NCI-H146 treated with DMSO at 0.1 percent for 48 hours (cell line): Measurements from ENCODE around the gene DPYSL3.

ENCODE experiments used
- DNase-seq: peaks from one replicate; lab custom pipeline; 2025; ENCODE audit not compliant: unreplicated experiment; lab: John Stamatoyannopoulos, UW

DPYSL3 gene

DNA sequence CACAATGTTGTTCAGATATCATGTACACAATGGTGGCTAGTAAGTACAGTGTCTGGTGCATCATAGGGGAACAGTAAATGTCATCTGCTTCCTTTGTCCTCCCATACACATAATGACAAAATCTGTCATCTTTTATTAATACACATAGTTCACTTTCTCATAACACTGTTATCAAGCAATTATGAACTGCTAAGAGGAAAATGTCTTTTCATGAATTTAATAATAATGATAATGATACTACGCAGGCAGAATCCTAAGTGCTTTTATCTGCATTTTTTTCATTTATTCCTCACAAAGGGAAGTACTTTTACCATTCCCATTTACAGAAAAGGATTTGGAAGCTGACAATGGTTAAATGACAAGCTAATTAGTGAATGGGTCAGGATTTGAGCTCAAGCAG, 35.7 kb downstream of the DPYSL3 start:
- peak; percentile 10 for DNase-seq

DNA sequence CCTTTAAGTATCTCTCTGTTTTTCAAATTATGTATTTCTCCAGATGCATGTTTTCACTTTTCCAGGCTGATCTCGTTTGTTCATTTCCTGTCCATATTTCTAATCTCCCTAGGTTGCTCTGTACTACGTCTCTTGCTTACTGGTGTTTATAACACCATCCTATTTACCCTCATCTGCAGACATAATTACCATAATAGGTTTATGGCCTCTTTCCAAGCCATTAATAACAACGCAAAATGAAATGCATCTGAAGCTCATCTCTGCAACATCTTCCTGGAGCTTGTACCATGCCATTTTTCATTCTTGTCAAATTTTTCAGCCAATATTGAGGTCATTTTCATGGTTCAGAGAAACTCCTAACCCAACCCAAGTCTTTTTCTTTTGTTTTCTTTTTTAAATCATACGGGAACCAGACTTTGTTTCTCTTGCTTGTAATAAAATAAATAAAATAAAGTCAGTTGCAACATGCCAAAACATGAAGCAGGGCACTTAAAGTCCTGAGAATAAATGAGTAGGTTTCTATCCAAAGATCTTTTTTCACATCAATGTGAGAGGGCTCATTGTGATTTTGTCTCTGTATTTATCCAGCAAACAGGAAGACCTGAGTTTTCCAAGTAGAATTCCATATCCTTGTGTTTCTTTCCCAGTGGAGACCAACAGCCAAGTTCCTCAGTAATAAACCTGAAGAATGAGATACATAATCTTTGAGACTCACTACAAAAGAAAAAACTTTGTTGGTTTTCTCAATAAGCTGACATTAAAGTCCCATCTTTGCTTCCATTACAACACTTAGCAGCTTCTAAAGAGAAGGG, 37.0 kb downstream of the DPYSL3 start:
- no peak for DNase-seq

DNA sequence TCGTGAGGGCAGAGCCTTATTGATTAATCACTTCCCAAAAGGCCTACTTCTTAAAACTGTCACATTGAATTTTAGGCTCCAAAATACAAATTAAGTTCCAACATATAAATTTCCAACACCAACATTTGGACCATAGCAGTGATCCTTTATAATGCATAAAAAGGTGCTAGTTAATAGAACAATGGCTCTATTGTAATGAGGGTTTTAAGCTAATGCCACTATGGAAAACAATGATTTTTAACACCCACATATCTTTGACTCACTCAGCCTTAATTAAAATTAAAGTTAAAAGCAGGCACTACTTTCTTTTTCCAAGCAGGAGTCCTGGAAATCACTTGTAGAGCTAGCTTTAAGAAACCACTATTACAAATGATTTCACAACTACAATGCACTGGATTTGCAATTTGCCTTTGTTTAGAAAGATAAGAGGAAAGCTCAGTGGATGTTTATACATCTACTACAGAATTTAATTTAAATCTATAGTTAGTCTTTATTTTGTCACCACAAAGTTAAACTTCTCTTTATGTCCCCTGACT, 41.8 kb downstream of the DPYSL3 start:
- no peak for DNase-seq

DNA sequence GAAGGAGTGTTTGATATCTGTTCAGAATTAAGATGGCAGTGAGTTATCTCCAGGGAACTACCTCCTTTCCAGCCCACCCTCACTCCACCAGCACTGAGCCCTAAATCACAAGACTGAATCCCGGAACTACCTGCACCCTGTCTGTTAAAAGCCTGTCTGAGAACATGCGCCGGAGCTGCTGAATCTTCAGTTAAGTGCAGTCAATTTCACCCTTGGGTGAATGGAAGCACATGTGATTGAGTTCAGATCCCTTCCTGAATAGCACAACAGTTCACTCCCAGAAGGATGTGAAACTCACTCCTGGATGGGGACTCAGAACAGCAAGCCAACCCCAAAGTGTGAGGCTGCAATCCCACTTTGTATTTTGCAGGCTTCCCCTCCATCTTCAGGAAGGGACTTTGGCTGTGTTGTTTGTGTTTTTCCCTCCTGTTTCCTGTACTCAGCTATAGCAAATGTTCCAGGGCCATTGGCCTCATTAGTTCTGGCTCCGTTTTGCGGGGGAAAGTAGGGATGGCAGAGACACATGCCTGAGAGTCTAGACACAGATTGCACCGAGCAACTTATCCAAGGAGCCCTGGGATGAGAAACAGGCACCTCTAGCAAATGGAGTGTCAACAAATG, 43.4 kb downstream of the DPYSL3 start:
- DNase-seq: no peak

DNA sequence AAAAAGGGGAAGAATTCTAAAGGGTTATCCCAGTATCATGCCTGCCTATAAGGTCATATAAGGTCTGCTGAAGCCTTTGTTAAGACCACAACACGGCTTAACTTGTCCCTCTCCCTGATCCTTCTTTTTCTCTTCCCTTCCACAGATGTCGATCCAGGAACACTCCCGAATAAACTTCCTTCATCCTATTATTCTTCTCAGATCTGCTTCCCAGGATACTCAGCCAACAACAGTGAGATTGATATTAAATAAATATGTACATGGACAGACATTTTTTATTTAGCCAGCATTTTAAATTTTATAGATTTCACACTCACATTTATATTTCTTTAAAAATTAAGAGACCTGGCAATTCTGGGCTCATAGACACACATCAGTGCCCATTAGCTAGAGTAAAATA, 44.1 kb downstream of the DPYSL3 start:
- no peak for DNase-seq

DNA sequence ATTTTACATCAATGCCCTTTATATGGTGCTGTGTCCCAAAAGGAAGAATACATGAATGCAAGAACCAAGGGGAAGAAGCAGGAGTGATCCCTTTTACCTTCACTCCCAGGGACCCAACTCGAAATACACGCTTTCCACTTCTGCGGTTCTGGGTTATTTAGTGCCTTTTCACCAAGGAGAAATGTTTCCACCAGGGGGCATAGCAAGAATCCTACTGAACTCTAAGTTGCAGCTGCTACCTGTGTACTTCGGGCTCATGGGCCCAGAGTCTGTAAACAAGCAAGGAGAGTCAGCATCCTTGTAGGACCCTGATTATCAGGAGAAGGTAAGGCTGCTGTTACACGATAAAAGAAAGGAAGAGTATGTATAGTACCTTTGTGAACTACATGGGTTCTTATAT, 45.7 kb downstream of the DPYSL3 start:
- DNase-seq: peak; percentile 19

DNA sequence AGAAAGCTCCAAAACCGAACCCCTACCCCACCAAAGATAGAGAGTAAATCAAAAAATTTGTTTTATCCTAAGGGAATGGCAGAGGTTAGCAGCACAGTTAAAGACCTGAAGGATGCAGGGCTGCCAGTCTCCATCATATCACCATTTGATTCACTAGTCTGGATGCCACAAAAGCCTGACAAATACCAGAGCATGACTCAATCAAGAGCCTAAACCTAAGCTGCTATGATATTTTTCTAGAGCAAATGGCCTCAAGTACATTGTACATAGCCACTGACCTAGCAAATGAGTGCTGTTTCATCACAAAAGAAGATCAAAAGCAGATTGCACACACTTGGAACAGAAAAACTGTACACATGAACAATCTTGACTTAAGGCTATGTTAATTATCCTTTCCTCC, 48.0 kb downstream of the DPYSL3 start:
- no peak for DNase-seq

DNA sequence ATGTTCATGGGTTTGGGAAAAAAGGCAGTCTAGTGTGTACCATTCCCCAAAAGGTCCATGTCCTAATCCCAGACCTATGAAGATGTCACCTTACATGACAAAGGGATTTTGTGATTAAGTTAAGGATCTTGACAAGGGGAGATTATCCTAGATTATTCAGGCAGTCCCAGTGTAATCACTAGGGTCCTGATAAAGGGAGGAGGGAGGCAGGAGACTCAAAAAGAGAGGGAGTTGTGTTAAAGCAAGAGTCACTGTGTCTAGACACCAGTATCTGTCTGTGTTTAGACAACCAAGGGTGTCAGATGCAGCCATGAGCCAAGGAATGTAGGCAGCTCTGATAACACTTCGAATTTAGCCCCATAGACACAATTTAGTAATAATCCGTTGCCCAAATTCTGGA, 49.5 kb downstream of the DPYSL3 start:
- no peak for DNase-seq

DNA sequence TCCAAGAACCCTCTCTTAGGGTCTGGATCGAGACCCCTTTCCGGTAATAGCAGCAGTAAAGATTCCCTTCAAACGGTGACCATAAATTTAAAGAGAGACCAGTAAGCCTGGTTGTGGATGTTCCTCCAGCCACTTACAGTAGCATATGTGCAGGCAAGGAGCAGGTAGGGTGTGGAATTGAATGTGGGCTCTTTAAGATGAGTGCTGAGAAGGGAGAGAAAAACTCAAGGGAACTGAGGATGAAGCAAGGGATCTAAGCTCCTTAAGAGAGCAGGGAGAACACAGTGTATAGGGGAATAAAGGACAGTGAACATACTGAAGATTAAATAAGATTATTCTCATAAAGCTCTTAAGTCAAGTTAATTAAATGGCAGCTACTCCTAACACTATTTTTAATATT, 51.3 kb downstream of the DPYSL3 start:
- no peak for DNase-seq

DNA sequence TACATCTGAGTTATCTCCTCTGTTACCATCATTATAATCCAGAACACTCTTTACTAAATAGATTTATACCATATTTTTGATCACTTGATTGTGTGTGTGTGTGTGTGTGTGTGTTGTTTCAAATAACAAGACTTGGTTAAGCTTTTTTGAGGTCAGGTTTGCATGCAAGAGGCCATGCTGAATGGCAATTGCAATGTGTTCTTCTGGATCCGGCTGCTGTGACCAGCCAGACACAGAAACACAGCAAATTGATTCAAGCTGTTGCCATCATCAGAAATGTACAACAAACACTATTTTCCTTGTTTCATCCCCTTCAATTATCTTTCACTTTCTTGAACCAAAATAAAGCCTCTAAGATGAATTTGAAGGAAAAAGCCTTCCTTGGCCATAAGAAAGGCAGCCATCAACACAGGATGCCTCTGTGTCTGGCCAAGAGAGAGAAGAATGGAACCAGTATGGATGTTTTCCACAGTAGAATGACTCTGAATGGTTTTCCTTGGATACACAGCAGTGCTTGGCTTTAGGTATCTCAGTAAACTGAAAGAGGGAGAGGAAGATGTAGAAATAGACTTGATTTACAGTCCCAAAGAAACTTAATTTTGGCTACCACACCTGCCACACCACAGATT, 53.9 kb downstream of the DPYSL3 start:
- no peak for DNase-seq

DNA sequence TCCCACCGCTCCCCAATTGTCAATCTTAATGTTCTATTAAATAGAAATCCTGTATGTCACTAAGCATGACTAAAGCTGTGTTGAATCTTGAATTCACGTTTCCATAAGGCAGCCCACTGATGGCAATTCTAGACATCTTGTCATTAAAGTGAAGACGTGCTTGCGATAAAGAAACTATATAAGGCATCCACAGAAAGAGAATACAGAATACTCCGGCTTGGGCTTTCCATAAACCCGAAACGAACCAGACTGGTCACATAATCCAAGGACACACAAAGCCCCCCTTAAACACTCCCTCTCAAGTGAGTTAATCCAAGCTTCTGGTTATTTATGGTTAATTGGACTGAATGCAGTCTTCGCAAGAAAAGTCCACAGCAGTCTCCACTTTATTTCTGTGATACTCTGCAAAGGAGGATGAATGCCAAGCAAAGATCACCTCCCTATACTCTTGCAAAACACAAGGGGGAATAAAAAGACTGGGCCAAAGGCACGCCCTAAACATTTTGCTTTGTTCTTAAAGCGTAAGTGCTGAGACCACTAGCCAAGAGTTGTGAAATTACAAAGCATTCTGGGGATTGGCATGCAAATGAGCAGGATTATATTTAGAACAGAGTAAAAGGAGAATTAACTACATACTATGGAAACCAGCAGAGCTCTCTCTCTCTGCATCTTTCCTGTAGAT, 54.7 kb downstream of the DPYSL3 start:
- no peak for DNase-seq

DNA sequence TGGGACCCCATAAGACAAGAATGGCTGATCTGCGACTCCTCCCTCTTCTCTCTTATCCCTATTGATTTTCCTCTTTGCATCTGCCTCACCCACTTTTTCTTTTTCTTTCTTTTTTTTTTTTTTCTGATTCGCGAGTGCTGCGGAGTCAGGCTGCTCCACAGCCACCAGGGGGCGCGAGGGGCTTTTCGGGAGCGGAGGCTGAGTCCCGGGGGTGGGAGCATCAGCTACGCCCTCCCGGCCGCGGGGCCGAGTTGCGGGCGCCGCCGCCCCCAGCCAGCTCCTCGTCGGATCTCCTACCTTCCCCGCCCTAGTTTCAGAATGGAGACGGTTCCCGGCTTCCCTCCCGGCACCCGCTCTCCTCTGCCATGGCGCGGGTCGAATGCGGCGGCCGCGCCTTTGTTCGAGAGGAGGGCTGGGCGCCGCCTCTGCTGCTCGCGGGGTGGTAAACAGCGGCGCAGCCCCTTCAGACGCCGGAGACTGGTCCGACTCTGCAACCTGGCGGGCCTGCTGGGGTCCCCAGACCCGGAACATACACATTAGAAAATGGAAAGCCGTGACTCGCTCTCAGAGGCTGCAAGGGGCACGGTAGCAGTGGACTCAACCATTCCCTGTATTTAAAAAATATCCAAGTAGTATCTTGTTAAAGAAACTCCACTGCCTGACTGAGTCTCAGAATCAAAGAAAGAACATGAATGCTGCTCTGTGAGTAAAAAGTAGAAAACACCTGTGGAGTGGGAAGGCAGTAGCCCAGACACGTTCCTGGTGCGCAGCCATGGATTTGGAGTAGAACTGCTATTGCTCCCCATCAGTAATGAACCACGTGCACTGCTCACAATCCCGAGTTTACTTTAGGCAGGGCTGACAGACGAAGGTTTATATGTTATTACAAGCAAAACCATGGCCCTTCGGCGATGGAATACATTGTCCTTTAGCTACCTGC, 55.7 kb downstream of the DPYSL3 start:
- DNase-seq: peak; percentile 82

DNA sequence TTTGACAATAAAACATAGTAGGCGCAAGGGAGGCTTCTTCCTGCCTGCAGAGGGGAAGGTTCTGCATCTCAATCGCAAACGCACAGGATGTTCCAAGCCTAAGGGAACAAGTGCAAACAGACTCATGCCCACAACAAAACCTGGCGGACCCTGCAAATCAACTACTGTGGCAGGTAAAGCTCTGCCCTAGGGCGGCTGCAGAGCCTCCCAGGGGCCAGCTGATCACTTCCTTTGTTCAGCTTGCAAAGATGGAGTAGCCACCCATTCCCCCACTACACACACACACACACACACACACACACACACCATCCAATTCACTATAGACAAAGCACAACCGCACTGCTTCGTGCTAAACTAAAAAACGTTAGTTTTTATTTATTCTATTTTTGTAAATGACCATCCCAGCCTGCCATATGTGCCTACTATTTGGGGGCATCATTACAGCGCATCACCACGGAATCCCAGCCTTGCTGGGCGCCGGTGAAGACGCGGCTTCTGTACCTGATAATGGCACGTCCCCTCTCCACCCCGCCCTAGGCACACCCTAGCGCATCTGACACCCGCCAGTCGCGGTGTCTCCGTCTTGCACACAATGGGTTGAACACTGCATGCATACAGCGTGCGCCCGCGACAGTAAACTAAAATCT, 57.6 kb downstream of the DPYSL3 start:
- DNase-seq: peak; percentile 30

DNA sequence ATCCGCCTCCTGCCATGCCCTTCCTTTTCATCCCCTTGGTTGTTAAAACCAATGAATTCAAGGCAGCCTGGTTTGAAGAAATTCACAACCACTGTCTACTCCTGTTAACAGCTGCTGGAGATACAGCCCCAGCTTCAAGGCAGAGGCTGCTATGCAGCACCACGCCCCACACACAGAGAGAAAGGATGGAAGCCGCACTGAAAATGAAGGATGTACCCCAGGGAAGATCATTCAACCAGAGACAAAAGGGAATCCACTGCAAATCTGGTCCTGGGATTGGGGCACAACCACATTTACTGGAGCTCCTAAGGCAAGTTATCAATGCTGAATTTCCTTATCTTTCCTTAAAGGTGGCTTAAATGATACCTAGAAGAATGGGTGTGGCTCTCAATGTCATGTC, 58.7 kb downstream of the DPYSL3 start:
- no peak for DNase-seq

DNA sequence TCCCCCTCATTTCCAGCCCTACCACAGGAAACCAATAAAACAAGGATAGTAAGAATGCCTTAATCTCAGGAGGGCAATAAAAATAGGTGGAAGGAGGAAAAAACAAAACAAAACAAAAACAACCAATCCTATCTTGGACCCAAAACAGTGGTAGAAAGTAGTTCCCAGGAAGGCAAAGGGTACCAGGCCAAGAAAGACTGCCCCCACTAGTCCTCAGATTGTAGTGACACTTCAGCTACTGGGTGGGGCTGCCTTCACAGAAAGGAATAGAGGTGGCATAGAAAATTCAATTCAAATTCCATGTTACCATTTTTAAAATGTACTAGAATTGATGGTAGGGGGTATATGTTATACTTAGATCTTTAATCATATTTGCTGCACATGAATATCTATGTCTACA, 59.3 kb downstream of the DPYSL3 start:
- DNase-seq: no peak

DNA sequence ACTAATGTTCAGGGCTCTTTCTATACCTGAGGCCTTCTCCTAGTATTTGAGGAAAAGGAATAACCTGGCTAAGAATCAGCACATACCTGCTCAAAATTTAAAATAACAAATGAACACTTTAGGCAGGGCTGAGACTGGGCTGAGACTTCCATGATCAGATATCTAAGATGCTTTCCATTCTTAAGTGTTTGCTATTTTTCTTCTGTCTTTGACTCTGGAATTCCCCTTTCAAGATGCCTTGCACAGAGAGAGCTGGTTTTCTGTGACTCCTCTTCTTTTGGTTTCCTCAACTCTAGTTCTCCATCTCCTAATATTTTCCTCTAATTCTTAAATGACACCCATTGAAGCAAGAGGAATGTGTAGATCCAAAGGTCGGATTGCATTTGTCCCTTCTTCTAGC, 61.1 kb downstream of the DPYSL3 start:
- DNase-seq: no peak

DNA sequence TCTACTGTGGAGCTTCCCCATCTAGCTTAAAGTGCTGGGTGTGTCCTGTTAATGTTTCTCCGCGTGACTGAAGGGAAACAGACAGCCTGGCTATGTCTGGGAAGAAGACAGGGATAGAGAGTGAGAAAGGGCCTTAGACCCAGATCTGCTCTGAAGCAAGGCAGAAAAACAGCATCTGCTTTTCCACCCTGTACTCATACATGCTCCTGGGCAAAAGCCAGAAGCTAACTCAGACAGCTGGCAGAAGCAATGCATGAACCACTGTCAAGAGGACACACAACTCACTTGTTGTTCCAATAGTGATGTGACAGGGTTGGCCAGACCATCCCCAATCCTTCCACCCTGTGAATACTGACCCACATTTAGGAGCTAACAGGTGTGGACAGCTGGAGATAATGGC, 63.3 kb downstream of the DPYSL3 start:
- no peak for DNase-seq

DNA sequence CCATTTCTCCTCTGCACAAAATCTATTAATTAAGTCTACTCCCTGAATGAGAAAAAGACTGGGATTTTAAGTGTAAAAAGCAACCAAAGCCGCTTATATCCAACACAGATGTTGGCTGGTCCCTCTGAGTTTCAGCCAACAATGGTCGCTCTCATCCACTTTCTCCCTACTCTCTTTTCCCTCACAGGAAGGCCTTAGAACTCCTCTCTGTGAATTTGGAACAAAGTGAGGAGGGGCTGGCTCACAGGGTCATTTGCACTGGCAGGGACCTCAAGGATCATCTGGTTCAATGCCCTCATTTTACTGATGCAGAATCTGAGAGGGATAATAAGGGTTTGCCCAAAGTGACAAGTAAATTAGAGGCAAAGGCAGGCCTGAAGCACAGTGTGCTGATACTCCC, 64.0 kb downstream of the DPYSL3 start:
- no peak for DNase-seq

DNA sequence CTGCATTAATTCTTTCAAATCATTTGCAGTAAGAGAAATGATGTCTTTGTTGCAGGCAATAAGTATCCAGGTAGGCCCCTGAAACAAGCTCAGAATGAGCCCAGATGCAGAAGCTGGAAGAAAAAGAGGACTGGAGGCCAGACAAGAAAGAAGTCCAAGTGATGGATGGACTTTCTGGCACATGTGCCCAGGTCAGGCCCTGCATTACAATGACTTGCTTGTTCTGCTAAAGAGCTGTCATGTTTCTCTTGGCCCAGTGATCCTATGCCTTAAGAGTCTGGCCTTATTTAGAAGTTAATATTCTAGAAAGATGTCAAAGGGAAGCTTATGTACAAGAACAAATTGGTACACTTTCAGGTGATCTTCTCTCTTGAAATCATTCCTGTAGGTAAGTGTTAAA, 64.8 kb downstream of the DPYSL3 start:
- no peak for DNase-seq

DNA sequence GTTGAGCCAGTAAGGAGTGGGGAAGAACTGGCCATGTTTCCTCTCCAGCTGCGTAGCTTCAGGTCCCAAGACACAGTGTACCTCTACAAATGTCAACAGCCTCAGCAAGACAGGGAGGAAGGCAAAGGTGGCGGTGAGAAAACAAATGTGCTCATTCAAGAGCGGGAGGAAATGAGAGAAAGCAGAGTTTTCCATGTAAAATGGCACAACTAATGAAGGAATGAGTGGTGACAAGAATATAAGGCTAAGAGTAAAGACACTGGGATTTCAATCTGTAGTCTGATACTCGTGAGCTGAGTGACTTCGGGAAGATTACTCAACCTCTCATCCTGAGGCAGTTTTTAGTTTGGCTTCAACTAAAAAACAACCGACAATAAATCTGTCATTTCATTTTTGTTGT, 67.6 kb downstream of the DPYSL3 start:
- no peak for DNase-seq
